ENCODE measurements around the gene DDX39B. TPM values are rescaled to one million over a fixed set of nuclear protein-coding genes. Genes with fewer than 3 reads are reported as not detected.

Gene DDX39B
- total RNA-seq (2022; extraction: Qiagen RNA extraction) = 321 to 413 TPM (median 373 TPM) in 5 replicates

DNA sequence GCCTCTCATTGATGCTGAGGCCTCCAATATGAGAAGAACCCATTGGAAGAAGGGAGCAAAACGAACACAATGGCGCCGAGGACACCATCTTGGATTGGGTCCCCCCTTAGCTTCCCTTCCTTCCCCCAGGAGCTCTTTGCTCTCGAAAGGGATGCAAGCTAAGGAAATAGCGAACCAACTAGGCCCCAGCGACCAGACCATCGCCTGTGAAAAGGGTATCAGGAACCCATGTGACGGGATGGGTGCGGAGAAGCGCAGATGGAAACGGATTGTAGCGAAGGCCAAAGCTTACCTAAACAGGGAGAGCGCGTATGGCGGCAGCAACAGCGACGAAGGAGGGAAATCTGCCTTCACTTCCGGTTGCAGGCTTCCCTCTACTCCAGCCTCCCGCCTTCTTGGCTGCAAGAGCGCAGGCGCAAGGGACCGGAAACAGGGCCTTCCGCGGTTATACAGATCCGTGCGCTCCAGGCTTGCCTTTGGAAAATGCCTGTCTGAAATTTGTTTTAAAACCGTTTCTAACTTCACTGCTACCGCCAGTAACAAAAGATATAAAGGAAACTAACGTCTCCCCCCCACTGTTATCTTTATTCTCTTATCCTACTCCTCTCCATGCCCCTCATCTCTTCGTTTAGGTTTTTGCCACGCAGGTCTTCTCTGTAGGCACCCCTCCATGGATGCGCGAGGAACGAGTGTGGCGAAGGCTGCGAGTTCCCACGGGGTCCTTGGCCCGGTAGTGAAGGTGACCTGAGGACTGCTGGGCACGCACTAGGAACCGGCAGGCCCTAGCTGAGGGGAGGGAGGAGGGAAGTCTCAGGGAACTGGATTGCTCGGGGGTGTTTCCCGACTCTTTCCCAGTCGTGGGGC lies at the start of gene DDX39B:
Gene DDX39B, minus strand, starts transcription at position 346 of the 864 bp plus-strand sequence. CDS start 1,471 bp downstream, outside the sequence.

DNA sequence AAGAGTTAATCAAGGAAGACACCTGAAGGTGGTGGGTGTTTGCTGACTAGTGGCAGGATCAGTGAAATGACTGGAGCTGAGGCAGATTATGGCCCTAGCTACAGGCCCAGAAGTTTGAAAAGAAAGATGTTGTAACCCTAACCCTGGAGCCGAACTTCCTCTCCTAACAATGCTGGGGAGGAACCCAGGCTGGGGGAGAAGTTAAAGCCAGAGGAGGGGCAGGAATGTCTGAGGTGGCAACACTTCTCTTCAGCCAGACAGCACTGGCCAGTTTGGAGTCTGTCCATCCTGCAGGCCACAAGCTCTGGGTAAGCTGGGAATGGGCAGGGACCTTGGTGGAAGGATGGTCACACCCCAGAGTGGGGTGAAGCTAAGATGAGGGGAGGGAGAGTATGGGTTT lies 44.2 kb upstream of the DDX39B start, which contains the start of gene LST1:
Gene LST1, plus strand, starts transcription at position 270 of the 400 bp plus-strand sequence. CDS start 1,023 bp downstream, outside the sequence.

DNA sequence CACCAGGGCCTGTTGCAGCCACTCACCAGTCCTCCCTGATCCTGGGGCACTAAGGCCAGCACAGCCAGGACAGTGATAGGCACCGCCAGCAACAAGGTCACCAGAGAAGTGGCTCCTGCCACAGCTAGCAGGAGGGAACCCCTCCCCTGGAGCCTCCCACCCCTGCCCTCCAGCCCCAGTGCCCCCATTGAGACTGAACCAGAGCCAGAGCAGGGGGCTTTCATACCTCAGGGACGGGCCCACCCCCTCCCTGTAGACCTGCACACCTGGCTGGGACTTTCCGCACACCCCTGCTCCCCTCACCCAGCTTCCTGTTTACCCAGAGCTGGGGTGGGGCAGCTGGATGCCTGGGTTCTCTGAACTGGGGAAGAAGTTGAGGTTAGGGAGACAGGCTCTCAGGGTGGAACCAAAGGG lies 40.4 kb upstream of the DDX39B start, which contains the start of gene LTB:
Gene LTB, minus strand, starts transcription at position 195 of the 414 bp plus-strand sequence. Its CDS starts 7 bp downstream, at position 188.

DNA sequence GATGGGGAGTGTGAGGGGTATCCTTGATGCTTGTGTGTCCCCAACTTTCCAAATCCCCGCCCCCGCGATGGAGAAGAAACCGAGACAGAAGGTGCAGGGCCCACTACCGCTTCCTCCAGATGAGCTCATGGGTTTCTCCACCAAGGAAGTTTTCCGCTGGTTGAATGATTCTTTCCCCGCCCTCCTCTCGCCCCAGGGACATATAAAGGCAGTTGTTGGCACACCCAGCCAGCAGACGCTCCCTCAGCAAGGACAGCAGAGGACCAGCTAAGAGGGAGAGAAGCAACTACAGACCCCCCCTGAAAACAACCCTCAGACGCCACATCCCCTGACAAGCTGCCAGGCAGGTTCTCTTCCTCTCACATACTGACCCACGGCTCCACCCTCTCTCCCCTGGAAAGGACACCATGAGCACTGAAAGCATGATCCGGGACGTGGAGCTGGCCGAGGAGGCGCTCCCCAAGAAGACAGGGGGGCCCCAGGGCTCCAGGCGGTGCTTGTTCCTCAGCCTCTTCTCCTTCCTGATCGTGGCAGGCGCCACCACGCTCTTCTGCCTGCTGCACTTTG lies 33.6 kb upstream of the DDX39B start, which contains the start of gene TNF:
Gene TNF, plus strand, starts transcription at position 231 of the 567 bp plus-strand sequence. Its CDS starts 177 bp downstream, at position 408.

DNA sequence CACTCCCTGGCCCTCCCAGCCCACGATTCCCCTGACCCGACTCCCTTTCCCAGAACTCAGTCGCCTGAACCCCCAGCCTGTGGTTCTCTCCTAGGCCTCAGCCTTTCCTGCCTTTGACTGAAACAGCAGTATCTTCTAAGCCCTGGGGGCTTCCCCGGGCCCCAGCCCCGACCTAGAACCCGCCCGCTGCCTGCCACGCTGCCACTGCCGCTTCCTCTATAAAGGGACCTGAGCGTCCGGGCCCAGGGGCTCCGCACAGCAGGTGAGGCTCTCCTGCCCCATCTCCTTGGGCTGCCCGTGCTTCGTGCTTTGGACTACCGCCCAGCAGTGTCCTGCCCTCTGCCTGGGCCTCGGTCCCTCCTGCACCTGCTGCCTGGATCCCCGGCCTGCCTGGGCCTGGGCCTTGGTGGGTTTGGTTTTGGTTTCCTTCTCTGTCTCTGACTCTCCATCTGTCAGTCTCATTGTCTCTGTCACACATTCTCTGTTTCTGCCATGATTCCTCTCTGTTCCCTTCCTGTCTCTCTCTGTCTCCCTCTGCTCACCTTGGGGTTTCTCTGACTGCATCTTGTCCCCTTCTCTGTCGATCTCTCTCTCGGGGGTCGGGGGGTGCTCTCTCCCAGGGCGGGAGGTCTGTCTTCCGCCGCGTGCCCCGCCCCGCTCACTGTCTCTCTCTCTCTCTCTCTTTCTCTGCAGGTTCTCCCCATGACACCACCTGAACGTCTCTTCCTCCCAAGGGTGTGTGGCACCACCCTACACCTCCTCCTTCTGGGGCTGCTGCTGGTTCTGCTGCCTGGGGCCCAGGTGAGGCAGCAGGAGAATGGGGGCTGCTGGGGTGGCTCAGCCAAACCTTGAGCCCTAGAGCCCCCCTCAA lies 30.5 kb upstream of the DDX39B start, which contains the start of gene LTA:
Gene LTA, plus strand, starts transcription at position 249 of the 871 bp plus-strand sequence. Its CDS starts 454 bp downstream, at position 703.

DNA sequence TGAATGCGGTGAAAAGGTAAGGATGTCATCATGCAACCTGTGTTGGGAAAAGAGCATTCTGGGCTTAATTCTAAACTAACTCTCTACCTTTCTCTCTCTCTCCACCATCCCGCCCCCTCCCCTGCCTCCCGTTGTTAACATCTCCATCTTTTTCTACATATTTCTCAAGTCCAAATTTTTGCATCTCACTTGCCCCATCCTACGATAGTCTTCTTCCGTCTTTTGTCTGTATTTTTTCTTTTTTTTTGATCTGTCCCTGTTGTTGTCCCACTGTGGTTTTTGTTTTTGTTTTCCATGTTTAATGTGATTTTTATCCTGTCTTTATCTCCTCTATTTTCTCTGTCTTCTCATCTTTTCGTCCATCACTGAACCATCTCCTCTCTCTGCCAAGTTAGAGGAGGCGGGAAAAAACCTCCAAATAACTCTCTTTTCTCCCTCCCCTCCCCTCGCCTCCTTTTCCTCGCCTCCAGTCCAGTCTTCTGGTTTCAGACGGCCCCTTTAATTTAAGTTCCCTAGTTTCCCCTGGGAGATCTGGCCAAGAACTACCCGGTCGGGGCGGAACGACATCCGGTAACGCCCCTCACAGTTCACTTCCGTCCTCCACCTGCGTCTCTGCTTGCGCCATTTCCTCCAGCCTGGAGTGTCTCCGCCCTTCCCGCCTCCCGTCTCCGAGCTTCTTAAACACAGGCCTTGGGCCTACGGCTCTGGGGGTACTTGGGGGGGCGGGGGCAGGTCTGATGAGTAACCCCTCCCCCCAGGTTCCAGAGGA lies 5.3 kb upstream of the DDX39B start, which contains the start of gene NFKBIL1:
Gene NFKBIL1, plus strand, starts transcription at position 651 of the 769 bp plus-strand sequence. Its CDS starts 87 bp downstream, at position 738.

DNA sequence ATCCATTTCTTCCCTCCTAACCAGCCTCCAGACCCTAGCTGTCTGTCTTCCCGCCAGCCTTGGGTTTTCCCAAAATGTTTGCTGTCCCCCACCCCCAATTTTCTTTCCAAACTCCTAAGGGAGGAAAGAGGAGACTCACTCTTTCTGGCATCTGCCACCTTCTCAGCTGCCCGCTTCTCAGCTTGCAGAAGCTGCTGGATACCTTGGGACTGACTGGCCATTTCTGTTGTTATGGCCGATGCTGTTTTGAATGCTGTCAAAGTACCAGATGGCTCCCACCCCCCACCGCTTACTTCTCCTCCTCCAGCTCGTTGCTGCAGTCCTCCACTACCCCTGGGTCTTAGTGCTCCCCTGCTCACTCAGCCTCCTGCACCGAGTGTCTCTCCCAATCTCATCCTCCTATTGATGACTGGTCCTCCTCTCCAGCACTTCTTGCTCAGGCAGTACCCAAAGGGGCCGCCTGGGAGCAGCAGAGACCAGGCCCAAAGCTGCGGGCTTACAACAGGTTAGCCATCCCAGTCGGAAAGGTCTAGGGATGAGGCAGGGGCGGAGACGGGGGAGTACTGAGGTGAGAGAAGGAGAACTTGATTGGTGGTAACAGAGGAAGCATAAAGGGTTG lies 4.6 kb upstream of the DDX39B start, which contains the start of gene ATP6V1G2:
Gene ATP6V1G2, minus strand, starts transcription at position 270 of the 619 bp plus-strand sequence. Its CDS starts 49 bp downstream, at position 221.

DNA sequence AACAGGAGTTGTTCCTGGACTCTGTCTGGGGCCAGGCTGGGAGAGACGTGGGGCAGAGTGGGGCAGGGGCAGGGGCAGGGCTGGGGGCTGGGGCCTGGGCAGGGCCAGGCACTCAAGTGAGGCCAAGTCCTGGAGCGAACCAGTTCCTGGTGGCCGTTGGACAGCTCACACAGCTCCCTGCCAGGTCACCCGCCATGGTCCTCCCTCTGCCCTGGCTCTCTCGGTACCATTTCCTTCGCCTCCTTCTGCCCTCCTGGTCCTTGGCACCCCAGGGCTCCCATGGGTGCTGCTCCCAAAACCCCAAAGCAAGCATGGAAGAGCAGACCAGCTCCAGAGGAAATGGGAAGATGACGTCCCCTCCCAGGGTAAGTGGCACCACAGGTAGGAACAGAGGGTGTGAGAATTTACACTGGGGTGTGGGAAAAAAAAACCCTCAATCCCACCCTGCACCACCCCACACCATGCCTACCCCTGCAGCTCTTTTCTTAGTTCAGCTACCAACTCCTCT lies 12.9 kb downstream of the DDX39B start, which contains the start of gene MCCD1:
Gene MCCD1, plus strand, starts transcription at position 142 of the 508 bp plus-strand sequence. Its CDS starts 53 bp downstream, at position 195.

DNA sequence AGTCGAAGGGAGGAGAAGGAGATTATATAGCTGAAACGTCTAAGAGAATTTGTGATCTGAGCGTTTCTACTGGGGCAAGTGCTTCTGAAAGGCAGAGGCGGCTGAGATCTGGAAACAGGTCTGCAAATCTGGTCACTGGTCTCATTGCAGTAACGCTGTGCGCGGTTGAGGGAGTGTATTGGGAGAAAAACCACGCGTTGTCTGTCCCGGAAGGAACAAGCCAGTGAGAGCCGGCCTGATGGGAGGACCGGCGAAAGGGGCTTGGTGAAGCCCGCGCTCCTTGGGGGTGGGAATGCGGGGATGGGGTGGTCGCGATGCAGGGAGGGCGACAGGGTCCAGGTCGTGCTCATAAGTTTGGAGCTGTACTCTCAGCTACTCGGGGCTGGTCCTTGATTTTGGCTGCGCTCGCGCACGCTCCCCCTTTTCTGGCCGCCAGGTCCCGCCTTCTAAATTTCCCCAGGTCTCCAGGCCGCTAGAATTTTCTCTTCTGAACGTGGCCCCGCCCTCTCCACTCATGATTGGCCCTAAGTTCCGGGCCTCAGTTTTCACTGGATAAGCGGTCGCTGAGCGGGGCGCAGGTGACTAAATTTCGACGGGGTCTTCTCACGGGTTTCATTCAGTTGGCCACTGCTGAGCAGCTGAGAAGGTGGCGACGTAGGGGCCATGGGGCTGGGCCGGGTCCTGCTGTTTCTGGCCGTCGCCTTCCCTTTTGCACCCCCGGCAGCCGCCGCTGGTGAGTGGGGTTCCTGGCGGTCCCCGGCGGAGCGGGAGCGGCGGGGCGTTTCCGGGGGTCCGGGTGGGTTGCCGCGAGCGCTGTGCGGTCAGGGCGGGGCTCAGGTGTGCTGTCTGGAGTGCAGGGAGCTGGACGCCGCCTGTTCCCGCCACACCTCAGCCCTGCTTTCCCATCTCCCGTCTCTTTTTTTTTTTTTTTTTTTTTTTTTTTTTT lies 44.0 kb downstream of the DDX39B start, which contains the start of gene MICB:
Gene MICB, plus strand, starts transcription at position 615 of the 946 bp plus-strand sequence. Its CDS starts 49 bp downstream, at position 664.

Other genes starting within 250 kb of the DDX39B start
- 17.7 to 37.5 TPM (median 29.0 TPM) in 5 replicates for gene HLA-B, start 184.8 kb downstream of the DDX39B start, total RNA-seq (2022; extraction: Qiagen RNA extraction)
- gene MICA, start 138.4 kb downstream of the DDX39B start, total RNA-seq (2022; extraction: Qiagen RNA extraction) = 26.1 to 29.0 TPM (median 27.9 TPM) in 5 replicates
- 7.0 to 9.3 TPM (median 7.4 TPM) in 5 replicates for gene MICB, start 43.9 kb downstream of the DDX39B start, total RNA-seq (2022; extraction: Qiagen RNA extraction)
- gene MCCD1, start 13.0 kb downstream of the DDX39B start, total RNA-seq (2022; extraction: Qiagen RNA extraction) = not detected in 5 replicates
- 0.54 to 1.1 TPM (median 0.67 TPM) in 5 replicates for gene ATP6V1G2, start 4.6 kb upstream of the DDX39B start, total RNA-seq (2022; extraction: Qiagen RNA extraction)
- 9.2 to 12.4 TPM (median 11.8 TPM) in 5 replicates for gene NFKBIL1, start 5.6 kb upstream of the DDX39B start, total RNA-seq (2022; extraction: Qiagen RNA extraction)
- 0.11 to 0.23 TPM in 2 of 5 replicates, not detected in the others for gene LTA, start 30.3 kb upstream of the DDX39B start, total RNA-seq (2022; extraction: Qiagen RNA extraction)
- 0.06 to 0.36 TPM (median 0.09 TPM) in 4 of 5 replicates, not detected in the other for gene TNF, start 33.6 kb upstream of the DDX39B start, total RNA-seq (2022; extraction: Qiagen RNA extraction)
- 0.22 to 0.38 TPM (median 0.33 TPM) in 5 replicates for gene LTB, start 40.4 kb upstream of the DDX39B start, total RNA-seq (2022; extraction: Qiagen RNA extraction)
- 0.46 to 0.73 TPM in 2 of 5 replicates, not detected in the others for gene LST1, start 44.3 kb upstream of the DDX39B start, total RNA-seq (2022; extraction: Qiagen RNA extraction)
- gene NCR3, start 51.0 kb upstream of the DDX39B start, total RNA-seq (2022; extraction: Qiagen RNA extraction) = not detected in 5 replicates
- gene AIF1, start 73.2 kb upstream of the DDX39B start, total RNA-seq (2022; extraction: Qiagen RNA extraction) = not detected in 5 replicates
- gene PRRC2A, start 78.7 kb upstream of the DDX39B start, total RNA-seq (2022; extraction: Qiagen RNA extraction) = 69.6 to 93.6 TPM (median 87.5 TPM) in 5 replicates
- 114 to 156 TPM (median 146 TPM) in 5 replicates for gene BAG6, start 110.7 kb upstream of the DDX39B start, total RNA-seq (2022; extraction: Qiagen RNA extraction)
- gene APOM, start 113.9 kb upstream of the DDX39B start, total RNA-seq (2022; extraction: Qiagen RNA extraction) = 2.9 to 4.1 TPM (median 3.0 TPM) in 5 replicates
- 10.3 to 13.2 TPM (median 12.6 TPM) in 5 replicates for gene C6orf47, start 118.8 kb upstream of the DDX39B start, total RNA-seq (2022; extraction: Qiagen RNA extraction)
- gene GPANK1, start 123.0 kb upstream of the DDX39B start, total RNA-seq (2022; extraction: Qiagen RNA extraction) = 10.8 to 12.2 TPM (median 11.7 TPM) in 5 replicates
- gene CSNK2B, start 124.1 kb upstream of the DDX39B start, total RNA-seq (2022; extraction: Qiagen RNA extraction) = 165 to 184 TPM (median 170 TPM) in 5 replicates
- gene LY6G5B, start 128.0 kb upstream of the DDX39B start, total RNA-seq (2022; extraction: Qiagen RNA extraction) = 3.8 to 5.0 TPM (median 4.3 TPM) in 5 replicates
- 1.1 to 2.0 TPM (median 1.6 TPM) in 5 replicates for gene LY6G5C, start 139.1 kb upstream of the DDX39B start, total RNA-seq (2022; extraction: Qiagen RNA extraction)
- 16.5 to 20.4 TPM (median 19.3 TPM) in 5 replicates for gene ABHD16A, start 161.3 kb upstream of the DDX39B start, total RNA-seq (2022; extraction: Qiagen RNA extraction)
- gene LY6G6F, start 164.9 kb upstream of the DDX39B start, total RNA-seq (2022; extraction: Qiagen RNA extraction) = not detected in 5 replicates
- not detected in 5 replicates for gene LY6G6D, start 173.3 kb upstream of the DDX39B start, total RNA-seq (2022; extraction: Qiagen RNA extraction)
- gene LY6G6C, start 179.7 kb upstream of the DDX39B start, total RNA-seq (2022; extraction: Qiagen RNA extraction) = 0.09 to 0.12 TPM (median 0.10 TPM) in 3 of 5 replicates, not detected in the others
- not detected in 5 replicates for gene MPIG6B, start 181.4 kb upstream of the DDX39B start, total RNA-seq (2022; extraction: Qiagen RNA extraction)
- gene DDAH2, start 187.3 kb upstream of the DDX39B start, total RNA-seq (2022; extraction: Qiagen RNA extraction) = 28.8 to 35.0 TPM (median 32.1 TPM) in 5 replicates
- gene CLIC1, start 194.5 kb upstream of the DDX39B start, total RNA-seq (2022; extraction: Qiagen RNA extraction) = 497 to 519 TPM (median 513 TPM) in 5 replicates
- 11.5 to 15.5 TPM (median 14.0 TPM) in 5 replicates for gene MSH5, start 198.0 kb upstream of the DDX39B start, total RNA-seq (2022; extraction: Qiagen RNA extraction)
- 2.7 to 4.9 TPM (median 4.1 TPM) in 5 replicates for gene SAPCD1, start 220.7 kb upstream of the DDX39B start, total RNA-seq (2022; extraction: Qiagen RNA extraction)
- gene VWA7, start 235.3 kb upstream of the DDX39B start, total RNA-seq (2022; extraction: Qiagen RNA extraction) = 1.5 to 2.0 TPM (median 1.8 TPM) in 5 replicates